ENCODE measurements around the gene WSB2. TPM values are rescaled to one million over a fixed set of nuclear protein-coding genes. Genes with fewer than 3 reads are reported as not detected.

Gene WSB2
- total and polyA plus RNA-seq, 11 donors = 51.8 to 162 (median 105) TPM

- Histone ChIP-seq H3K4me1 (peaks cover 10 to 81% (median 69%) of the 10 kb centered on the region in 12 donors), H3K27ac (peak overlapping the region in 11 of 12 donors; percentile 44 to 86 (median 62)), H3K4me3 (no peak overlapping the region), H3K36me3 (peaks cover 0 to 11% (median 7%) of the 10 kb centered on the region in 9 donors), H3K9me3 (no peaks in the 10 kb centered on the region), H3K27me3 (no peaks in the 10 kb centered on the region)
- TF ChIP-seq POLR2A (IDR thresholded peaks at IDR 0.05) = no peak
- intact Hi-C loops (cut with DNase I) = no loop called here
- 65 to 74% (median 69%) methylated on average over 13 of the region's 13 CpGs for WGBS, 4 donors
- DNase-seq (no peak), ATAC-seq (no peak)
Measured at GRCh38 chr12:118055865-118056773, 4.9 kb downstream of the WSB2 start.

- 60 to 72% (median 68%) methylated on average over 2 of the region's 2 CpGs for WGBS, 4 donors
- DNase-seq = no peak
- H3K4me1 ChIP-seq = peaks cover 10 to 82% (median 67%) of the 10 kb centered on the region in 12 donors
Measured at GRCh38 chr12:118055144-118055557, 5.8 kb downstream of the WSB2 start.

GRCh38 chr12:118053071-118053985 is 7.7 kb downstream of the WSB2 start:
- Histone ChIP-seq H3K27me3 (no peaks in the 10 kb centered on the region), H3K36me3 (peaks cover 0 to 38% (median 33%) of the 10 kb centered on the region in 9 donors), H3K27ac (peak overlapping the region; percentile 4 to 84 (median 80)), H3K9me3 (no peaks in the 10 kb centered on the region), H3K4me3 (no peak overlapping the region), H3K4me1 (peaks cover 10 to 64% (median 53%) of the 10 kb centered on the region in 12 donors)
- ATAC-seq = no peak
- TF ChIP-seq CTCF (IDR thresholded peaks at IDR 0.05) (no peak), POLR2A (IDR thresholded peaks at IDR 0.05) (no peak)
- no peak for DNase-seq
- intact Hi-C loops (cut with DNase I) = no loop called here
- WGBS, 4 donors = 90 to 95% (median 93%) methylated on average over 10 of the region's 10 CpGs

More at GRCh38 chr12:118055144-118055557, 5.8 kb downstream of the WSB2 start:
- Histone ChIP-seq H3K27ac (peak overlapping the region in 11 of 12 donors; percentile 0 to 73 (median 50)), H3K27me3 (no peaks in the 10 kb centered on the region), H3K36me3 (peaks cover 0 to 20% (median 17%) of the 10 kb centered on the region in 9 donors), H3K4me3 (no peak overlapping the region), H3K9me3 (no peaks in the 10 kb centered on the region)
- intact Hi-C loops (cut with DNase I) = no loop called here
- ATAC-seq = no peak
- TF ChIP-seq CTCF (IDR thresholded peaks at IDR 0.05) (peak; percentile 36 to 71 (median 53)), POLR2A (IDR thresholded peaks at IDR 0.05) (no peak)

GRCh38 chr12:118052324-118053070 is 8.5 kb downstream of the WSB2 start:
- Histone ChIP-seq H3K4me3 (peak overlapping the region in 1 of 12 donors; percentile 4), H3K27me3 (no peaks in the 10 kb centered on the region), H3K36me3 (peaks cover 0 to 46% (median 41%) of the 10 kb centered on the region in 9 donors), H3K9me3 (no peaks in the 10 kb centered on the region), H3K27ac (peak overlapping the region; percentile 19 to 84 (median 80)), H3K4me1 (peaks cover 10 to 62% (median 52%) of the 10 kb centered on the region in 12 donors)
- TF ChIP-seq CTCF (IDR thresholded peaks at IDR 0.05) = no peak
- no peak for TF ChIP-seq POLR2A (IDR thresholded peaks at IDR 0.05)
- intact Hi-C loops (cut with DNase I) = no loop called here
- WGBS, 4 donors = 22 to 45% (median 32%) methylated on average over 14 of the region's 14 CpGs
- peak; percentile 66 to 89 (median 79) for DNase-seq
- ATAC-seq = peak; percentile 90 to 98 (median 97)
